Esophagus muscularis mucosa (tissue), 4 donors: ENCODE data around the gene SEC61G. TPM values are rescaled to one million over a fixed set of nuclear protein-coding genes. Genes with fewer than 3 reads are reported as not detected.

Experiments used
- DNase-seq: peaks from one replicate; pipeline ENCODE4 v3.0.0-alpha.2; 2017; ENCODE audit errors: extremely low spot score
- H3K27ac ChIP-seq, 4 donors: fragments of 200-600 bp; sonication (generic); replicated peaks in 1 of 4; 1 replicate in 3 of 4; 2 replicates in 1 of 4; pipeline ENCODE4 v1.5.1; 2016 to 2019; ENCODE audit warnings: mild to moderate bottlenecking in 1 of 4
- H3K27me3 ChIP-seq, 4 donors: fragments of 200-600 bp; sonication (generic); one replicate each; pipeline versions ENCODE4 v1.5.1 to v1.6.0; 2016 to 2019
- H3K36me3 ChIP-seq, 4 donors: fragments of 200-600 bp; sonication (generic); one replicate each; pipeline ENCODE4 v1.5.1; 2016 to 2019
- H3K4me1 ChIP-seq, 4 donors: fragments of 200-600 bp; sonication (generic); one replicate each; pipeline ENCODE4 v1.5.1; 2016 to 2019
- H3K4me3 ChIP-seq, 4 donors: fragments of 200-600 bp; sonication (generic); 1 replicate in 2 of 4; 2 replicates in 2 of 4; pipeline ENCODE4 v1.5.1; 2016 to 2019; ENCODE audit warnings: mild to moderate bottlenecking in 4 of 4, moderate library complexity in 1 of 4
- H3K9me3 ChIP-seq, 4 donors: fragments of 200-600 bp; sonication (generic); 1 replicate in 3 of 4; 2 replicates in 1 of 4; pipeline ENCODE4 v1.5.1; 2016 to 2019
- CTCF ChIP-seq, 3 experiments: fragments of 200-600 bp in 2 of 3; fragments of 450-650 bp in 1 of 3; sonication (generic) in 2 of 3; IDR thresholded peaks; one replicate each; pipeline ENCODE4 v1.5.1; 2017 to 2019; ENCODE audit warnings: antibody characterized with exemption in 3 of 3, mild to moderate bottlenecking in 2 of 3, moderate library complexity in 1 of 3
- EP300 ChIP-seq: sonication (generic); formaldehyde crosslinking; IDR thresholded peaks from one replicate; pipeline ENCODE4 v1.6.1; 2017; ENCODE audit warnings: antibody characterized with exemption
- POLR2A ChIP-seq: fragments of 450-650 bp; IDR thresholded peaks from one replicate; pipeline ENCODE4 v1.6.1; 2017; ENCODE audit warnings: antibody characterized with exemption, moderate library complexity, mild to moderate bottlenecking, low read depth
- POLR2AphosphoS5 ChIP-seq, 2 donors: sonication (generic); formaldehyde crosslinking; IDR thresholded peaks; one replicate each; pipeline ENCODE4 v1.6.1; 2017; ENCODE audit warnings: antibody characterized with exemption in 2 of 2
- WGBS: methylation state at CpG from one replicate; pipeline ENCODE4 v1.1.5; 2018; 5-methylcytosine and 5-hydroxymethylcytosine counted together
- intact Hi-C: fragments of 100-400 bp; cut with DNase I; formaldehyde crosslinking; loops from one replicate; pipeline ENCODE4 v1.15.1; 2023
- total RNA-seq, 4 donors: library from RNA; depleted of rRNA; stranded (reverse); fragments of >200 nt; gene quantifications; one replicate each; pipeline versions ENCODE4 v1.1.0 to v1.2.1, GENCODE V29; 2016

Gene SEC61G
- total RNA-seq, 4 donors from 2014 or later, result 85.6 to 242 (median 148) TPM

- WGBS, result 88% methylated on average over 8 of the region's 8 CpGs
- Histone ChIP-seq H3K36me3 (no peaks in the 10 kb centered on the region), H3K27ac (no peak overlapping the region), H3K27me3 (no peaks in the 10 kb centered on the region), H3K4me1 (peaks cover 4 to 10% (median 8%) of the 10 kb centered on the region in 4 donors), H3K9me3 (no peaks in the 10 kb centered on the region), H3K4me3 (no peak overlapping the region)
- DNase-seq, result no peak
- intact Hi-C loops, result loop anchor here (5.0 kb wide), 2 partner anchors 52 to 472 kb away; no protein-coding TSS in a partner anchor
- TF ChIP-seq CTCF (IDR thresholded peaks at IDR 0.05) (no peak), POLR2A (no peak), POLR2AphosphoS5 (IDR thresholded peaks at IDR 0.05) (no peak), EP300 (no peak)
These were observed 26.2 kb upstream of the SEC61G start for GRCh38 chr7:54785261-54785660.

GRCh38 chr7:54783952-54784351 lies 24.9 kb upstream of the SEC61G start:
- WGBS, result 100% methylated on average over 4 of the region's 4 CpGs

GRCh38 chr7:54782829-54783228 lies 23.8 kb upstream of the SEC61G start:
- 93% methylated on average over 8 of the region's 8 CpGs for WGBS
- no peaks in the 10 kb centered on the region for H3K36me3 ChIP-seq
- no peaks in the 10 kb centered on the region for H3K9me3 ChIP-seq
- no peak overlapping the region for H3K27ac ChIP-seq
- no peaks in the 10 kb centered on the region for H3K4me1 ChIP-seq
- H3K4me3 ChIP-seq, result no peak overlapping the region
- TF ChIP-seq CTCF (IDR thresholded peaks at IDR 0.05) (no peak), EP300 (no peak), POLR2AphosphoS5 (IDR thresholded peaks at IDR 0.05) (no peak), POLR2A (no peak)
- intact Hi-C loops, result loop anchor here (5.0 kb wide), 1 partner anchor 234 kb away; the partner anchor contains the start of gene EGFR
- H3K27me3 ChIP-seq, result no peaks in the 10 kb centered on the region
- DNase-seq, result peak; percentile 72

More at GRCh38 chr7:54783952-54784351, 24.9 kb upstream of the SEC61G start:
- Histone ChIP-seq H3K27ac (no peak overlapping the region), H3K9me3 (no peaks in the 10 kb centered on the region), H3K4me3 (no peak overlapping the region), H3K4me1 (peaks cover 3 to 9% (median 7%) of the 10 kb centered on the region in 4 donors), H3K27me3 (no peaks in the 10 kb centered on the region), H3K36me3 (no peaks in the 10 kb centered on the region)
- no peak for DNase-seq
- no peak for TF ChIP-seq POLR2AphosphoS5 (IDR thresholded peaks at IDR 0.05)
- TF ChIP-seq CTCF (IDR thresholded peaks at IDR 0.05), result no peak
- no peak for TF ChIP-seq EP300
- intact Hi-C loops, result loop anchor here (5.0 kb wide), 1 partner anchor 233 kb away; the partner anchor contains the start of gene EGFR

GRCh38 chr7:54782314-54782713 lies 23.3 kb upstream of the SEC61G start:
- no peak for TF ChIP-seq POLR2A
- TF ChIP-seq EP300, result no peak
- TF ChIP-seq POLR2AphosphoS5 (IDR thresholded peaks at IDR 0.05), result no peak
- no peak for TF ChIP-seq CTCF (IDR thresholded peaks at IDR 0.05)
- 91% methylated on average over 10 of the region's 10 CpGs for WGBS
- no peak overlapping the region for H3K27ac ChIP-seq
- H3K4me1 ChIP-seq, result no peaks in the 10 kb centered on the region
- H3K36me3 ChIP-seq, result no peaks in the 10 kb centered on the region
- no peaks in the 10 kb centered on the region for H3K27me3 ChIP-seq
- DNase-seq, result no peak
- no peak overlapping the region for H3K4me3 ChIP-seq
- H3K9me3 ChIP-seq, result no peaks in the 10 kb centered on the region
- intact Hi-C loops, result loop anchor here (5.0 kb wide), 1 partner anchor 235 kb away; the partner anchor contains the start of gene EGFR
